Mucosa of rectum (tissue), 2 donors: ENCODE results near the gene UBR1.
"Not testable (repeated sequence)": the region's sequence is repeated elsewhere in the genome, so short reads cannot be mapped to it uniquely, and the experiment has no call there.

Experiments
- H3K27ac ChIP-seq, 2 donors: one replicate each; pipeline ENCODE4 v1.7.0; 2013; ENCODE audit warnings: inconsistent platforms in 2 of 2, low read depth in 2 of 2, low read length in 2 of 2
- H3K27me3 ChIP-seq, 2 donors: one replicate each; pipeline ENCODE4 v1.7.0; 2013; ENCODE audit warnings: low read length in 2 of 2; ENCODE audit not compliant: control insufficient read depth in 2 of 2, insufficient read depth in 2 of 2
- H3K36me3 ChIP-seq, 2 donors: one replicate each; pipeline ENCODE4 v1.7.0; 2013; ENCODE audit warnings: low read length in 2 of 2; ENCODE audit not compliant: control insufficient read depth in 2 of 2, insufficient read depth in 2 of 2
- H3K4me1 ChIP-seq, 2 donors: one replicate each; pipeline ENCODE4 v1.7.0; 2013; ENCODE audit warnings: low read length in 2 of 2, mild to moderate bottlenecking in 1 of 2; ENCODE audit not compliant: control insufficient read depth in 2 of 2, insufficient read depth in 2 of 2
- H3K4me3 ChIP-seq, 2 donors: one replicate each; pipeline ENCODE4 v1.7.0; 2013; ENCODE audit warnings: low read length in 2 of 2
- H3K9ac ChIP-seq, 2 donors: one replicate each; pipeline ENCODE4 v1.7.0; 2013; ENCODE audit warnings: low read length in 2 of 2, low read depth in 1 of 2, mild to moderate bottlenecking in 1 of 2
- H3K9me3 ChIP-seq, 2 donors: one replicate each; pipeline ENCODE4 v1.7.0; 2013; ENCODE audit warnings: low read length in 2 of 2; ENCODE audit not compliant: control insufficient read depth in 2 of 2
- donor health status: healthy.
- donor health status: Normal muscosa, but diverticular disease.

Gene UBR1

GRCh38 chr15:42996871-42997270 lies 109.0 kb downstream of the UBR1 start:
- no peak overlapping the region for H3K4me3 ChIP-seq
- peaks cover 6 to 21% of the 10 kb centered on the region in 2 donors for H3K36me3 ChIP-seq
- H3K9me3 ChIP-seq, result no peaks in the 10 kb centered on the region
- H3K27ac ChIP-seq, result no peak overlapping the region
- H3K9ac ChIP-seq, result no peak overlapping the region
- H3K27me3 ChIP-seq, result no peaks in the 10 kb centered on the region
- no peaks in the 10 kb centered on the region for H3K4me1 ChIP-seq

GRCh38 chr15:42994546-42994945 lies 111.3 kb downstream of the UBR1 start:
- Histone ChIP-seq H3K4me1 (no peaks in the 10 kb centered on the region), H3K36me3 (peaks cover 6 to 21% of the 10 kb centered on the region in 2 donors), H3K27ac (no peak overlapping the region)

DNA sequence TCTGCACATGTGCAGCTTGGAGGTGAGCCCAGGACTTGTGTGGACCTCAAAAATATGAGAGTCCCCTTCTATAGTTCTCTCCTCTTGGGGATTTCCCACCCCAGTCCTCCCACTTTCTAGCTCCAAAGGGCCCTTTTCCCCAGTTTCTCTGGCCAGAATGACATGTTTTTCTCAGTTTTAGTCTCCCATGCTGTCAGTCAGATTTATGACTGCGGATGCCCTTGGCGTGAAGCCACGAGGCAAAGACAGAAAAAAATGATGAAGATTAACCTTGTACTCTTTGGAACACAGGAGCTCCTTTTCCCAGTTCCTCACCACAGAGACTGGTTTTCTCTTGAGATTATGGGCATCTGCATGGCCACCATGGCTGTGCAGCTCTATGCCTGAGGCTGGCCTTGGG lies 113.2 kb downstream of the UBR1 start:
- no peak overlapping the region for H3K9ac ChIP-seq
- no peak overlapping the region for H3K4me3 ChIP-seq
- H3K27ac ChIP-seq, result no peak overlapping the region
- H3K27me3 ChIP-seq, result no peaks in the 10 kb centered on the region
- peaks cover 17 to 23% of the 10 kb centered on the region in 2 donors for H3K36me3 ChIP-seq
- H3K4me1 ChIP-seq, result no peaks in the 10 kb centered on the region
- no peaks in the 10 kb centered on the region for H3K9me3 ChIP-seq

More at GRCh38 chr15:42994546-42994945, 111.3 kb downstream of the UBR1 start:
- no peaks in the 10 kb centered on the region for H3K9me3 ChIP-seq
- no peaks in the 10 kb centered on the region for H3K27me3 ChIP-seq
- no peak overlapping the region for H3K9ac ChIP-seq
- no peak overlapping the region for H3K4me3 ChIP-seq

GRCh38 chr15:42986693-42987342 lies 119.0 kb downstream of the UBR1 start:
- Histone ChIP-seq H3K27me3 (no peaks in the 10 kb centered on the region), H3K9me3 (no peaks in the 10 kb centered on the region), H3K27ac (no peak overlapping the region), H3K9ac (no peak overlapping the region), H3K4me3 (no peak overlapping the region), H3K4me1 (no peaks in the 10 kb centered on the region), H3K36me3 (peaks cover 23 to 37% of the 10 kb centered on the region in 2 donors)

DNA sequence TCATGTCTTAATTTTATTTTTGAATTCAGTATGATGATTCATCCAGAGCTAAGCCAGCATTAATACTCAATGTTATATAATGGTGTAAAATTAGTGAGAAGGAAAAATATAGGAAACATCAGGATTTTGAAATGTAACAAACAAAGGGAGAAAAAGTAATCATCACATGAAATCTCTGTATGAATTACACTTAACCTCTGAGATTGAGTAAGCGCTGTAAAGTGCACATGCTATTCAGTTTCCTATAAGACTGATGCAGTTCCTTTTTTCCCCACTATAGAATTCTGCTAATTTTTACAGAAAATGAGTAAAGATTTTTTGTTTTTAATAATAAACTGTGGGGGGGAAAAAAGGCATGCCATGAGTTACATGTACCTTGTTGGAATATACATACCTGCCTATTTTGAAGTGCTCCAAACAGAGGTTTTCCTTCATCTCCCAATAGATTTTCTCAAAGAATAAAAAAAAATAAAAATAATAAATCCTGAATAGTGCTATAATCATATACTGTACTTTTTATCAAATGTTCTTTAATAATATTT lies 121.3 kb downstream of the UBR1 start:
- Histone ChIP-seq H3K9ac (no peak overlapping the region), H3K9me3 (no peaks in the 10 kb centered on the region), H3K4me1 (no peaks in the 10 kb centered on the region), H3K4me3 (no peak overlapping the region), H3K27ac (no peak overlapping the region), H3K36me3 (peaks cover 28 to 47% of the 10 kb centered on the region in 2 donors), H3K27me3 (no peaks in the 10 kb centered on the region)

DNA sequence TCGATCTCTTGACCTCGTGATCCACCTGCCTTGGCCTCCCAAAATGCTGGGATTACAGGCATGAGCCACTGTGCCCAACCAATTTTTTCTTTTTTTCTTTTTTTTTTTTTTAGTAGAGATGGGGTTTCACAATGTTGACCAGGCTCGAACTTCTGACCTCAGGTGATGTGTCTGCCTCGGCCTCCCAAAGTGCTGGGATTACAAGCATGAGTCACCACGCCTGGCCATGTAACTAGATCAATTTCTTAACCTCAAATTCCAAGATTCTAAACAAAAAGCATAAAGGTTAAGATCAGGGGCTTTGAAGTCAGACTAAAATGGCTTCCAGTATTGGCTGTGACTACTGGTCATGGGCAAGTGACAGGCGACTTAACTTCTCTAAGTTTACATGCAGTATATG lies 126.7 kb downstream of the UBR1 start:
- H3K27me3 ChIP-seq, H3K4me1 ChIP-seq, H3K9ac ChIP-seq, H3K4me3 ChIP-seq, H3K9me3 ChIP-seq, H3K27ac ChIP-seq: not testable (repeated sequence)
- H3K36me3 ChIP-seq, result peaks cover 41 to 55% of the 10 kb centered on the region in 2 donors

- H3K27me3 ChIP-seq, result no peaks in the 10 kb centered on the region
- peaks cover 37 to 38% of the 10 kb centered on the region in 2 donors for H3K36me3 ChIP-seq
- no peak overlapping the region for H3K27ac ChIP-seq
Observed at GRCh38 chr15:42974202-42974862, 131.5 kb downstream of the UBR1 start.

GRCh38 chr15:42973114-42973513 lies 132.7 kb downstream of the UBR1 start:
- H3K36me3 ChIP-seq, result peaks cover 37 to 40% of the 10 kb centered on the region in 2 donors
- no peak overlapping the region for H3K27ac ChIP-seq
- no peak overlapping the region for H3K9ac ChIP-seq
- H3K4me3 ChIP-seq, result no peak overlapping the region
- H3K4me1 ChIP-seq, result no peaks in the 10 kb centered on the region
- H3K27me3 ChIP-seq, result no peaks in the 10 kb centered on the region
- H3K9me3 ChIP-seq, result no peaks in the 10 kb centered on the region

More at GRCh38 chr15:42974202-42974862, 131.5 kb downstream of the UBR1 start:
- no peaks in the 10 kb centered on the region for H3K9me3 ChIP-seq
- H3K4me3 ChIP-seq, result no peak overlapping the region
- no peaks in the 10 kb centered on the region for H3K4me1 ChIP-seq
- H3K9ac ChIP-seq, result no peak overlapping the region

- Histone ChIP-seq H3K4me1 (no peaks in the 10 kb centered on the region), H3K4me3 (no peak overlapping the region), H3K27ac (no peak overlapping the region), H3K9me3 (no peaks in the 10 kb centered on the region), H3K27me3 (no peaks in the 10 kb centered on the region), H3K36me3 (peaks cover 28 to 35% of the 10 kb centered on the region in 2 donors), H3K9ac (no peak overlapping the region)
Observed at GRCh38 chr15:42971830-42972229, 134.0 kb downstream of the UBR1 start.

- H3K4me1 ChIP-seq, result no peaks in the 10 kb centered on the region
- H3K9me3 ChIP-seq, result no peaks in the 10 kb centered on the region
- H3K27ac ChIP-seq, result no peak overlapping the region
- H3K36me3 ChIP-seq, result peaks cover 28 to 34% of the 10 kb centered on the region in 2 donors
- H3K4me3 ChIP-seq, result no peak overlapping the region
- H3K9ac ChIP-seq, result no peak overlapping the region
- no peaks in the 10 kb centered on the region for H3K27me3 ChIP-seq
Observed at GRCh38 chr15:42964476-42964875, 141.4 kb downstream of the UBR1 start.
